CD4-positive, alpha-beta T cell treated with Interleukin-12 subunit alpha and Interleukin-12 subunit beta, for 1 hour (primary cell): ENCODE results near the gene HOXD3.

ENCODE experiments used
- DNase-seq: peaks from one replicate; pipeline ENCODE4 v3.0.0-alpha.2; 2020

HOXD3 gene

GRCh38 chr2:176135035-176135440 is 22.1 kb upstream of the HOXD3 start:
- no peak for DNase-seq

DNA sequence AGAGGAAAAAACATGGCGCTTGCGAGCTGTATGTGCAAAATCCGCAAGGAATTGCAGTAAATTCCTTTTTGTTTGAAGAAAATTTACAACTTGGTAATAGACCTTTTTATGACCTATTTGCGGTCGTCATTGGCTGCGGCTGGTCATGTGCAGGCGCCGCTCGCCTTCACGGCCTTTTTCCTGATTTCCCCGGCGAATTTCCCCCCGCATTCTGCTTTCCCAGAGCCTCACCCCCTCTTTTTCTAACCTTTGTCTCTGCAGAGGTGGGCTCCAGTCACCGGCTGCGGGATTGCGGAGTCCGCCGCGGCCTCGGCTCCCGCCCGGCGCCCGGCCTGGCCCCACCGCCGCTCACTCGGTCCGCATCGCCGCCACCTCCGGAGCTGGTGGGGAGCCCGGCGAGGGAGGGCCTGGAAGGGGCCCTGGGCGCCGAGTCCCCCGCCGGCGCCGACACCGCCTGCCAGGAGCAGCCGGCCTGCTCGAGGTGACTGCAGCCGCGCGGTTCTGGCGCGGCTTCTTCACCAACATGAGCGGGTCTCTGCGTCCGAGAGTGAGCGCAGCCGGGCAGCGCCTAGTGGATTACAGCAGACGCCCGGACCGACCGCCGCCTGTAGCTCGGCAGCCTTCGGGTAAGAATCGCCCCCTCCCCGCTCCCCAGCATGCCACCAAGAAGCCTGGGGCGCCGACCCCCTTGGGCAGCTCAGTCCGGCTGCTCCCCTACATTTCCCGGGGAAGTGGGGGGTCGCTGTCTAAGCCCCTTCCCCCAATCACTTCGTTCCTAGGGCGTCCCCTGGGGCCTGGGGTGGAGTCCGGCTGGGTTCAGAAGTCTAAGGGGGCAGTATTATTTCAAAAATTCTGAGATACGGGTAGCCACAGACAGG is 20.5 kb upstream of the HOXD3 start:
- DNase-seq, result no peak

DNA sequence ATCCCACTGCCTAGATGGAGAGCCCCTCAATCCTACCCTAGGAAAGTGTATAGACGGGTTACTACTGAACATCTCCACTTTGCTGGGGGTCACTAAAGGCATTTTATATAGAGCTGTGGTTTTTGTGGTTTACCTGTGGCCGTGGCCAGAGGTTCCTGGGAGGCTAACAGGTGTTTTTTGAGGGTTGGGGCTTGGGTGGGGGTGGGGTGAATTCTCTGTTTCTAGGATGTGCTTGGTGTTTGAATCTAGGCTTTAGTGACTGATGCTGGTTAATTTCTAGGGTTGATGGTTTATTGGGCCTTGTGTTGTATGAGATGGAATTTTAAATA is 19.9 kb upstream of the HOXD3 start:
- DNase-seq, result no peak

- no peak for DNase-seq
These were observed 19.2 kb upstream of the HOXD3 start for GRCh38 chr2:176137906-176138305.

DNA sequence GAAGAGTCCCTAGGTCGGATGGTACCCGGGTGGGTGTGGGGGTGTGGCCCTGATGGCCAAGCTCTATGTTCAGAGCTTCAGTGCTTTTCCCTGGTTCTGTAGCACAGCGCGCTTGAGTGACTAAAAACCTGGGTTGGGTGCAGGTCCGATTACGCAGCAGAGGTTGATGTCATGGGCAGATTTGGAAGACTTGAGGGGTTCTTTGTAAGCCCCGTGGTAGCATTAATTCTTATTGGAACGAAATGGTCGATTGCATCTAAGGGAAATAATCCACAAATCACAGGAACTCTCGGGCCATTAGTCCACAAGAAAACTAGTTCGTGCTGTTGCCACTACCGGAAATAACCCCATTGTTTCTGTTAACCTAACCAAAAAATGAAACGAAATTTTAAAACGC is 18.6 kb upstream of the HOXD3 start:
- no peak for DNase-seq

GRCh38 chr2:176138923-176139660 is 18.0 kb upstream of the HOXD3 start:
- no peak for DNase-seq

DNA sequence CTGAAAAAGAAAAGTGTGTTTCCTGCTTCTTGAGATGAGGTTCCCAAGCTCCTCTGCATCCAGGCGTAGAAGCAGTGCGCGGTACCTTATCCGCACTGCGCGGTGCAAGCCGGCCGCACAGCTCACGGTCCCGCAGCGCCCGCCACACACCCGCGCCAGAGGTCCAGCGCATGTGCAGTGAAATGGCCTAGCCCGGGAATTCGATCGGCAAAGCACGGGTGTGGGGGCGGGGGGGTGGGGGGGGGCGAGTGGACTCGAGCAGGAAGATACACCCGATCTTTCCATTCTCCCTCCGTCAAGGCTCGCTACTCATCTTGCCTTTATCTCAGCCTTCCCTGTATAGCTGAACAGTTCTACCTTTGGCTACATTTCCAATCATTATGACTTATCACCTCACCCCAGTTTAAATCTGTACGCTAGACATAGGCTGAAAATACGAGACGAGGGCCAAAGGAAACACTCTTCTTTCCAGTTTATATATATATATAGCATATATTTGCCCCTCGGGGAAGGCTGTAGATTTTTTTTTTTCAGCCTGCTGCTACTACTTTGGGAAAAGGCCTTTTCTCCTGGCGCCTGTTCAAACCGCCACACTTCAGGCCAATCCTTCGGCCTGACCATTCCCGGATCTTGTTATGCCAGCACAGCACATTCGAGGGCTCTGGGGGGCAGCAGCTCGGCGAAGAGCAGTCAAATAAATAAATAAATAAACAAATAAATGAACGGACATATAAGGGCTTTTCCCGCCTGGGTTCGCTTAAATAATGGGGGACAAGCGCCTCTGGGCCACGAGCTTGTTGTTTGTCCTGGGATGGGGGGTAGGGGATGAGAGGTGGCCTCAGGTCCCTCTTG is 17.2 kb upstream of the HOXD3 start:
- DNase-seq, result no peak

GRCh38 chr2:176140513-176141317 is 16.4 kb upstream of the HOXD3 start:
- peak; percentile 60 for DNase-seq

- DNase-seq, result no peak
These were observed 14.8 kb upstream of the HOXD3 start for GRCh38 chr2:176142281-176142680.

- no peak for DNase-seq
These were observed 11.8 kb upstream of the HOXD3 start for GRCh38 chr2:176145085-176145969.

GRCh38 chr2:176146101-176146500 is 11.0 kb upstream of the HOXD3 start:
- DNase-seq, result no peak

GRCh38 chr2:176146645-176147044 is 10.5 kb upstream of the HOXD3 start:
- no peak for DNase-seq

DNA sequence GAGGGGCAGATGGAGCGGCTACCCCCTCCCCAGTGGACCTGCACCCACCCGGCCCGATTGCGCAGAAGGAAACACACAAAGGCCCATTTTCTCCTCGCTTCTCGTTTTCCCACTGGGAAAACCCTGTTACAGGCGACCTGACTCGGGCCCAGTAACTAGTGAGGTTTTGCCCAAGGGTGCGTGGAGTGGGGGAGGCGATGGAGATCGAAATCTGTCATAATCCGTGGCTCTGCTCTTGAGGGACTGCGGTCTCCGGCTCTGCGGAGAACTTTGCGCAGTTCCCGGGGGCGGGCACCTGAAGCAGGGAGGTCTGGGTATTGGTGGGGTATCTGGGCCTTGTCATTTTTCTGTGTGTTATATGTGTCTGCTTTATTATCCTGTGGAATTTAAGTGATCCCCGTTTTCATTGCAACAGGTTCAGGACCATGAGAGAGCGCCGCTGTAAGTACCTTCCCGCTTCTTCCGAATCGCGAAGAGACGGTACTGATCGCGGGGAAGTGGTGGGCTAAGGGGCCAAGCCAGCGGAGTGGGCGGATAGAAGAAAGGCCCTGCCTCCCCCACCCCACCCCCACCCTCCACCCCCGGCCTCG is 9.8 kb upstream of the HOXD3 start:
- DNase-seq, result no peak

DNA sequence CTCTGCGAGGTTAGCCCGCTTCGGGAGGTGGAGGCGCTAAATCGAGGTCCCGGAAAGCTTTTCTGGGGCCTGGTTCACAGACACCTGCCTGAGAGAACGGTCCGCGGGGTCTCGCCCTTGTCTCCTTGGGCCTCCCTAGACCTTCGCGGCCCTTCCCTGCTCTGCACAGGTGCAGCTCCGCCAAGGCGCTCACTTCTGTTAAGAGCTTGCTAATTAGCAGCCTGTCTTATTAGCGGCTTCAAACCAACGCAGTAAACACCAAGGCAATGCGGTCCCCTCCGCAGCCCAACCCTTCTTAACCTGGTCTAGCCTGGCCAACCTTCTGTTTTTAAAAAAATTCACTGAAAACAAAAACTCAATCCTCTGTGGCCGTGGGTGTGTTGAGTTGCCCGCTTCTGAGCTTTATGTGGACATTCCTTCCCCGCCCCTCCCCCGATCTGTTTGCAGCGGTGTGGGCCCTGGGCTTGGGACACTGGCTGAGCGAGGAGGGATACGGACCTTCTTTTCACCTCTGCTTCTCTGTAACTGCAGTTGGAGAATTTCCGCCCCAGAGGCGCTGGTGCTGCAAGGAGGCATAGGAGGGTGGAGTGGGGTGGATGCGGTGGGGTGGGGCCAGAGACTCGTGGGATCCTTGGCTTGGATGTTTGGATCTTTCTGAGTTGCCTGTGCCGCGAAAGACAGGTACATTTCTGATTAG is 9.2 kb upstream of the HOXD3 start:
- DNase-seq, result no peak

DNA sequence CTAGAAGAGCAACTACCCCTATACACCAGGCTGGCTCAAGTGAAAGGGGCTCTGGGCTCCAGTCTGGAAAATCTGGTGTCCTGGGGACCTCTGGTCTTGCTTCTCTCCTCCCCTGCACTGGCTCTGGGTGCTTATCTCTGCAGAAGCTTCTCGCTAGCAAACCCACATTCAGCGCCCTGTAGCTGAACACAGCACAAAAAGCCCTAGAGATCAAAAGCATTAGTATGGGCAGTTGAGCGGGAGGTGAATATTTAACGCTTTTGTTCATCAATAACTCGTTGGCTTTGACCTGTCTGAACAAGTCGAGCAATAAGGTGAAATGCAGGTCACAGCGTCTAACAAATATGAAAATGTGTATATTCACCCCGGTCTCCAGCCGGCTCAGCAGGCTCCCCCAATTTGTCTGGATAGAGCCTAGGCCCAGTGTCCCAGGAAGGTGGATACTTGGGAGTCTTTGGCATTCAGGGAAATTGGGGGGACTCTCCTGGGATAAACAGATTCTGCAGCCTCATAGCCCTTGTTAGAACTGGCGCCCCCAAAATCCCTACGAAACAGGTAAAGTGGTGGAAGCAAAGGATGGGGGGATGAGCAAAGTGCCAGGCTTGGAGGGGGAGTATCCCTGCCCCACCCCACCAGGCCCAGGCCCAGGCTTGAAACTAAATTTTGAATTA is 8.2 kb upstream of the HOXD3 start:
- no peak for DNase-seq

DNA sequence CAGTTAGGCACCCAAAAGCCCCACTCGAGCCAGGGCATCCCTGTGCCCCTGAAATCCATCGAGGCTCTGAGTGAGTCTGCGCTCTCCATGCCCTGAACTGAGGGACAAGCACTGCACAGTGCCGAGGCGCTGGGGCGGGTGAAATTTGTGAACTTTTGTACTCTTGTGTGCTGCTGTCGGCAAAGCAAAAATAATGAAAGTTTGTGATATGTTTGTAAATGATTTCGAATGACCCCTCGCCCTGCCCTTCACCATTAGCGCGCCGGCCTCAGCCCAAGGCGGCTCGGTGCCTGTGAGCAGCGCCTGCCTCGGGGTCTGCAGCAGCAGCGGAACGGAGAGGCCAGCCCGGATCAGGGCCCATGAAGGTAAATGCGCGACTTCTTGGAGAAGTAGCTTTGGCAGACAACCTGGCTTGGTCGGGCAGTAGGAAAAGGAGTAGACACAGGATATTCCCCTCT is 7.6 kb upstream of the HOXD3 start:
- no peak for DNase-seq

DNA sequence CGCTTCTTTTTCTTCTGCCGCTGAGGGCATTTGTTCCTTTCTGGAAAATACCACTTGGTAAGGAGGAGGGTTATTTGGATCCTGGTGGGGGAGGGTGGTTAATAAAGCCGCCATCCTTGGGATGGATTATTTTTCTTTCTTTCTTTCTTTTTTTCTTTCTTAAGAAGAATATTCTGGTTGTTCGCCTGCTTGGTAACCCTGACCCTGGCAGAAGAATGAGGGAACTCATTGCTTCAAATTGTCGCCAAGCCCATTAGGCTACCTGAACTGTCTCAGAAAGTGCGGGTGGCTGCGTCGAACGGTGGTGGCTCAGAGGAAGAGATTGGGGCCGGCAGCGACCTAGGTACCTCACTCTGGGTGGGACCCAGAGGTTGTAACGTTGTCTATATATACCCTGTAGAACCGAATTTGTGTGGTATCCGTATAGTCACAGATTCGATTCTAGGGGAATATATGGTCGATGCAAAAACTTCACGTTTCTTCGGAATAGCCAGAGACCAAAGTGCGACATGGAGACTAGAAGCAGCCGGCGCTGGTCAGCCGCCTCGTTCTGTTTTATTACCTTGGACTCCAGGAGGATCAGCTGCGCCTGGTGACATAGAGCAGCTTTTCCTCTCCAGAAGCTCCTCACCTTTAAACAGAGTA is 7.0 kb upstream of the HOXD3 start:
- DNase-seq, result no peak

DNA sequence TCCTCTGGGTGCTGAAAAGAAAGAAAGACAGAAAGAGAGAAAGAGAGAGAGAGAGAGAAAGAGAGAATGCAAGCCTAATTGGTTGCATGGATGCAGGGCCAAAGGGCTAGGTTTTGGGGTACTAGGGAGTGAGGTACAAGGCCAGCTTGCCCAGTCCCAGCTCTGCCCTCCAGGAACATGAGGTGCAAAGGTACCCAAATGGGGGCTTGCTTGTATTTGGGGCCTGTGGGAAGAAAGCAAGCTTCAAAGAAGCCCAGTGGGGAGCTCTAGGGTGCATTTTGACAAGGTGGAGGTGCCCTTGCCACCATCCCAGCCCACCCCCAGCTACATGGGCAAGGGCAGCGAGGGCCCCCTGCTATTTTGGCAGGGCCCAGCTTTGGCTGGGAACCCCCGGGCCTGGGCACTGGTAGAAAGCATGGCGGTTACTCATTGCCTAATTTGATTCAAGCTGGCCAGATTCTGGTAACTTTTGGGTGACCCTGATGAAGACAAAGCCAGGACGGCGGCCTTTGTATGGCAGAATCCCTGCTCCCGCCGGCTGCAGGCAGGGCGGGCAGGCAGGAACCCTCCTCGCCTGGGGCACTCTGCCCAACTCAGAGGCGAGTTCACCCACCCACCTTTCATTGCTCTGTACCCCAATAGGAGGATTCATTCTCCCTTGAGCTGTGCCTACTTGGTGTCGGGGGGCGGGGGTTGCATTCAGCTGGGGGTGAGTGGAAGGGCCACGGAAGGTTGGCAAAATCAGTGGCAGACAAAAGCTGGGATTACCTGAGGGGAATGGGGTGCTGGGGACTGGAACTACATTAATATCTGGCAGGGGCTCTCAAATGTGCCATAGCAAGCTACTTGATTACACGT is 6.3 kb upstream of the HOXD3 start:
- DNase-seq, result no peak
